Urinary bladder (tissue), 4 donors: ENCODE measurements around the gene TMPRSS11A. TPM values are rescaled to one million over a fixed set of nuclear protein-coding genes. Genes with fewer than 3 reads are reported as not detected.

ENCODE experiments used
- DNase-seq: peaks from one replicate; pipeline ENCODE4 v3.0.0-alpha.2; 2015; ENCODE audit errors: extremely low spot score
- H3K27ac ChIP-seq: one replicate; pipeline ENCODE4 v1.5.1; 2013; ENCODE audit warnings: low read depth, mild to moderate bottlenecking, moderate library complexity
- H3K36me3 ChIP-seq: one replicate; pipeline ENCODE4 v1.6.1; 2013; ENCODE audit warnings: mild to moderate bottlenecking, moderate library complexity; ENCODE audit not compliant: insufficient read depth
- H3K4me1 ChIP-seq: one replicate; pipeline ENCODE4 v1.6.1; 2013; ENCODE audit warnings: mild to moderate bottlenecking, moderate library complexity; ENCODE audit not compliant: insufficient read depth
- H3K4me3 ChIP-seq: one replicate; pipeline ENCODE4 v1.5.1; 2013; ENCODE audit warnings: low read depth, low read length
- WGBS: extraction: QIAGEN DNeasy Blood & Tissue Kit; methylation state at CpG from one replicate; pipeline ENCODE4 v1.1.7; 2013; 5-methylcytosine and 5-hydroxymethylcytosine counted together
- polyA plus RNA-seq: library from polyadenylated mRNA; stranded (reverse); fragments of 200-250 nt; gene quantifications from one replicate; pipeline ENCODE4 v1.2.3, GENCODE V29; 2013
- small RNA-seq: library from RNA; depleted of rRNA; stranded (forward); fragments of <200 nt; gene quantifications from one replicate; pipeline ENCODE3, GENCODE V24; 2014
- total RNA-seq: library from RNA; depleted of rRNA; stranded (reverse); fragments of >200 nt; gene quantifications from one replicate; pipeline ENCODE4 v1.2.3, GENCODE V29; 2014
- donor health status: healthy with polysubstance abuse.
- donor health status: healthy.

The TMPRSS11A gene
- total and polyA plus RNA-seq, 2 donors: not detected

- Histone ChIP-seq H3K36me3 (no peaks in the 10 kb centered on the region), H3K27ac (no peak overlapping the region), H3K4me1 (no peaks in the 10 kb centered on the region), H3K4me3 (no peak overlapping the region)
- DNase-seq: no peak
- 73% methylated on average over 3 of the region's 3 CpGs for WGBS
Measured at GRCh38 chr4:67877086-67877485, 86.2 kb downstream of the TMPRSS11A start.

GRCh38 chr4:67874986-67875385 lies 88.3 kb downstream of the TMPRSS11A start:
- Histone ChIP-seq H3K4me3 (no peak overlapping the region), H3K4me1 (no peaks in the 10 kb centered on the region), H3K36me3 (no peaks in the 10 kb centered on the region), H3K27ac (no peak overlapping the region)
- DNase-seq: no peak
- 46% methylated on average over 2 of the region's 2 CpGs for WGBS

- Histone ChIP-seq H3K27ac (no peak overlapping the region), H3K4me1 (no peaks in the 10 kb centered on the region), H3K4me3 (no peak overlapping the region), H3K36me3 (no peaks in the 10 kb centered on the region)
- 64% methylated on average over 1 of the region's 1 CpG for WGBS
- no peak for DNase-seq
Measured at GRCh38 chr4:67873116-67873515, 90.2 kb downstream of the TMPRSS11A start.

GRCh38 chr4:67871867-67872266 lies 91.4 kb downstream of the TMPRSS11A start:
- no peak for DNase-seq
- H3K4me3 ChIP-seq: no peak overlapping the region
- H3K27ac ChIP-seq: no peak overlapping the region
- no peaks in the 10 kb centered on the region for H3K4me1 ChIP-seq
- H3K36me3 ChIP-seq: no peaks in the 10 kb centered on the region

GRCh38 chr4:67869580-67870190 lies 93.6 kb downstream of the TMPRSS11A start:
- DNase-seq: no peak
- 84% methylated on average over 4 of the region's 4 CpGs for WGBS

GRCh38 chr4:67861513-67861912 lies 101.8 kb downstream of the TMPRSS11A start:
- DNase-seq: no peak
- 58% methylated on average over 6 of the region's 6 CpGs for WGBS
- Histone ChIP-seq H3K36me3 (no peaks in the 10 kb centered on the region), H3K4me1 (no peaks in the 10 kb centered on the region), H3K4me3 (no peak overlapping the region), H3K27ac (no peak overlapping the region)

More at GRCh38 chr4:67869580-67870190, 93.6 kb downstream of the TMPRSS11A start:
- Histone ChIP-seq H3K36me3 (no peaks in the 10 kb centered on the region), H3K4me3 (no peak overlapping the region), H3K4me1 (no peaks in the 10 kb centered on the region), H3K27ac (no peak overlapping the region)

Small RNA genes within 50 kb of the gene (small RNA-seq; reads per million reads assigned to genes)
- not detected for gene RNU6-95P

Other genes starting within 250 kb of the TMPRSS11A start
- gene GNRHR, start 209.1 kb downstream of the TMPRSS11A start, total RNA-seq: not detected
- not detected for gene GNRHR, start 209.1 kb downstream of the TMPRSS11A start, polyA plus RNA-seq
- not detected for gene TMPRSS11D, start 79.5 kb downstream of the TMPRSS11A start, total RNA-seq
- not detected for gene TMPRSS11D, start 79.5 kb downstream of the TMPRSS11A start, polyA plus RNA-seq
- gene TMPRSS11F, start 166.4 kb upstream of the TMPRSS11A start, total RNA-seq: not detected
- not detected for gene TMPRSS11F, start 166.4 kb upstream of the TMPRSS11A start, polyA plus RNA-seq